Measurements from ENCODE around the gene NELL2.
"Not testable (repeated sequence)": the region's sequence is repeated elsewhere in the genome, so short reads cannot be mapped to it uniquely, and the experiment has no call there.

NELL2 gene

DNA sequence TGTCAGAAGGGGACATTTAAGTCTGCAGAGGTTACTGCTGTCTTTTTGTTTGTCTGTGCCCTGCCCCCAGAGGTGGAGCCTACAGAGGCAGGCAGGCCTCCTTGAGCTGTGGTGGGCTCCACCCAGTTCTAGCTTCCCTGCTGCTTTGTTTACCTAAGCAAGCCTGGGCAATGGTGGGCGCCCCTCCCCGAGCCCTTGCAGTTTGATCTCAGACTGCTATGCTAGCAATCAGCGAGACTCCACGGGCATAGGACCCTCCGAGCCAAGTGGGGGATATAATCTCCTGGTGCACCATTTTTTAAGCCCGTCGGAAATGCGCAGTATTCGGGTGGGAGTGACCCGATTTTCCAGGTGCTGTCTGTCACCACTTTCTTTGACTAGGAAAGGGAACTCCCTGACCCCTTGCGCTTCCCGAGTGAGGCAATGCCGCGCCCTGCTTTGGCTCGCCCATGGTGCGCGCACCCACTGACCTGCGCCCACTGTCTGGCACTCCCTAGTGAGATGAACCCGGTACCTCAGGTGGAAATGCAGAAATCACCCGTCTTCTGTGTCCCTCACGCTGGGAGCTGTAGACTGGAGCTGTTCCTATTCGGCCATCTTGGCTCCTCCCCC is 189.2 kb downstream of the NELL2 start:
- DNase-seq, result not testable (repeated sequence)

DNA sequence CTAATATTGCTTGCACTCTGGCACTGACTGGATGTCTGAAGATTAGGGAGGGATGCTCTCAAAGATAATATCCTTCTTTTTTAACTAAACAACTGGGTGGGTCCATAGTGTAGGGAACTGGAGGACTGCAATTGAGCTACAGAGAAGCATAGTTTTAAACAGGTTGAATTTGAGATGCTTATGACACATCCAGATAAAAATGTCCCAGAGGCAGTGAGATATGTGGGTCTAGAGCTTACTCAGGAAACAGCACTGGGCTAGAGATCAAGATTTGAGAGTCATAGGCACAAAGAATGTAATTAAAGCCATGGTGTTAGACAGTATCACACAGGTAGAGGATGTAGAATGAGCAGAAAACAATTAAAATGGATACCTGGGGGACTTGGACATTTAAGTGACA is 198.4 kb downstream of the NELL2 start:
- DNase-seq, result no peak

DNA sequence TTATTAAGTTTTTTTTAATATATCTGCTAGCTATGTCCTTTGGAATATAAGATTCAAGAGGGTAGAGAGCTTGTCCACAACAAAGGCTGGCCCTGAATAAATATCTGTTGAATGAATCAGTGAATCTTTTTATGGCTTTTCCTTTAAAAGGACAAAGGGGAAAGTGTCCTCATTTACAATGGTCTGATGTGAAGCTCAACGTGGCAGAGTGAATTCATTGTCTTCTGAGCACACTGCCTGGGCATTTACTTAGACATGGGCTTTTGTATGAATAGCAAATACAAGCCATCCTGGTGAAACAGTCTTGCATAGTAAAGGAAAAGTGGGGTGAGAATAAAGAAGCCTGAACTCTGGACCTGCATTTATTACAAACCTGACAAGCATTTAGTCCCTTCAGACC is 201.2 kb downstream of the NELL2 start:
- DNase-seq, result no peak

- DNase-seq, result no peak
These were observed 202.3 kb downstream of the NELL2 start for GRCh38 chr12:44673811-44674210.

GRCh38 chr12:44672042-44672441 is 204.1 kb downstream of the NELL2 start:
- no peak for DNase-seq

DNA sequence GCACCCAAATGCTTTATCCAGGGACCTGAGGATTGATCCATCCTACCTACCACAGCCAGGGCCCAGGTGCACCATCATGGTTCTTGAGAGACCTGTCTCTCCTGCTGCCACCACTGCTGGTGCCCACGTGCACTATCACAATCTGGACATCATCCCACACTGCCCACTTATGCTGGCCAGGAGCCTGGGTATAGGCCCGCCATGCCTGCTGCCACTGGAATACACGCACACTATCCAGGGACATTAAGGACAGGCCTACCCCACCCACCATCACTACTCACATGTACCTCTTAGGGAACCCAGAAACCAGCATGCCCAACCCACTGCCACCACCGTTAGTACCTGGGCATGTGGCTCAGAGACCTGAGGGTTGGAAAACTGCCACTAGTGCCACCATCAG is 207.7 kb downstream of the NELL2 start:
- DNase-seq, result no peak

- DNase-seq, result no peak
These were observed 208.7 kb downstream of the NELL2 start for GRCh38 chr12:44667461-44667860.

DNA sequence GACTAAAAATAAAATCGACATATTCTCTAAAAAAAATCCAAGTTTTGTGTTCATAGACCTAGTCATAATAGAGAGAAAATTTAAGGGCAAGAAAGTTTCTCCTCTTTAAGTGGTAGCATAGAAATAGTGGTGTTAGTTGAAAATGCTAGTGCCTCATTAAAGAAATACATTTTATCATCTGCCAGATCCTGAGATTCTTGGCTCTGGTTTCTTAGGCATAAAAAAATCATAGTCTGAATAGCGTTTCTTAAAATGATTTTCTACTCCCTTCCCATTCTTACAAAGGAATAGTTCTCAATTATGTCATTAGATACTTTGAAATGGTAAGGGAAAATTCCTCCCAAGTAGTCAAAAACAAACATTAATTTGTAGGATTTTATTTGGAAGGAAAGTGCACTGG is 212.8 kb downstream of the NELL2 start:
- DNase-seq, result no peak

- DNase-seq, result no peak
These were observed 220.3 kb downstream of the NELL2 start for GRCh38 chr12:44655846-44656245.

GRCh38 chr12:44654646-44655639 is 221.2 kb downstream of the NELL2 start:
- DNase-seq, result no peak

GRCh38 chr12:44653861-44654527 is 222.1 kb downstream of the NELL2 start:
- no peak for DNase-seq

- no peak for DNase-seq
These were observed 226.4 kb downstream of the NELL2 start for GRCh38 chr12:44649693-44650092.

- no peak for DNase-seq
These were observed 228.0 kb downstream of the NELL2 start for GRCh38 chr12:44647917-44648690.

DNA sequence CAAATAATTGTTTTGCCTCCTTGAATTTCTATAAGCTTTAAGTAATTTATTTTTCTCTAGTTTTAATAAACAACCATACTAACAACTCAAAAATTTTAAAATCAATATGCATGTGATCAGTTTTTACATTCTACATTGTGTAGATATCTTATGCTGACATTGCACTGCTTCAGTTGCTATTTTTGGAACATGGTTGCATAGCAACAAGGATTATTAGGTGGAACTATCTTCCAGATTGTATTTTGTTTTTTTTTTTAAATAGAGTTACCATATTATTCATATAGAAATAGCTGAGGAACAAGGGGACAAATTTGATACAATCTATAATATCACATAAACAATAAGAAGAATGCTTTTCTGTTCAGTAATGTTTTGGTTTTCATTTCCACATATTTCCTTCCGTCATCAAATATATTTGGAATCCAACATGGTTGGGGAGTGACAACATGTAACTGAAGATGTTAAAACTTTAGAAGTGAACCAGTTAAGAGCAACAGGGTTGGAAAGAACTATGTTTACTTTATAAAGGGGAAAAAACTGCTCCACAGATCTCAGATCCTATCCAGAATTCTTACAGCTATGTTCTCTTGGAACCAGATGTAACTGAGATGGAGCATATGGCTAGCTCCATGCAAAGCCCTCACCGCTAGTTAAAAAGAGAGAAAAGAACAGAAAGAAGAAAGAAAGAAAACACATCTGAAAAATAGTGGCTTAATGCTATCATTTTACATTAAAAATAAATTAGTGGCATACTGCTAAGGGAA is 235.5 kb downstream of the NELL2 start:
- no peak for DNase-seq

DNA sequence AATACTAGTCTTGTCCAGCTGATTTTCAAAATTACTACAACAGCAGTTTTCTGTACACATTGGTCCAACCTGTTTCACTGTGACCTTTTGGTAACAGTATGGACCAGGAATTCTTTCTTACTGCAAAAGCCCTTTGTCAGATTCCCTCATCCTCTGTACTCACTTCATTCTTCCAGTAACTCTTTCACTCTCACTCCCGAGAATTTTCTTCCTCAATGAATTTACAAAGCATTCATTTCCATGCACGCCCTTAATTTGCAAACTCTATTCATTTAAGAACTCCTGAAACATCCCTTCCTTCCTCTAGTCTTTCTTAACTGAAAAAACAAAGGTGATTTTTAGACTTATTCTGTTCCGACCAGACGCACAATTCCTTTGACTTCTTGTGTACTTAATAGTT is 238.2 kb downstream of the NELL2 start:
- DNase-seq, result no peak

DNA sequence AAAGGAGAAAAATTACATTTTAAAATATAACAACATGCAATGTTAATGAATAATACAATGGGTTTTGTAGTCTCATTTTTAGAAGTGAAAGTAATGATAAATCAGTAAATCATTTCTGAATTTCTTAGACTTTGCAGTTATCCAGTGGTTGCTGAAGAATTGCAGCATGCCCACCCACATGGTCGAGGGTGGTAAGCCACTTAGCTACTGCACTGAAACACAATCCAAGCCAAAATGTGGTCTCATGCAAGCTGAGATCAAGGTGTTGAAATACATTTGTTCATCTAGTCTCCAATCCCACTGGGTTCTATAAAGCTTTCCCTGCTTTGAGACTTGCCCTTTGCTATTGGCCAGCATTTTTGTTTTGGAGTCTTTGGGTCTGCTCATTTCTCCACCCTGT is 247.9 kb downstream of the NELL2 start:
- no peak for DNase-seq

- no peak for DNase-seq
These were observed 248.5 kb downstream of the NELL2 start for GRCh38 chr12:44627387-44628166.

DNA sequence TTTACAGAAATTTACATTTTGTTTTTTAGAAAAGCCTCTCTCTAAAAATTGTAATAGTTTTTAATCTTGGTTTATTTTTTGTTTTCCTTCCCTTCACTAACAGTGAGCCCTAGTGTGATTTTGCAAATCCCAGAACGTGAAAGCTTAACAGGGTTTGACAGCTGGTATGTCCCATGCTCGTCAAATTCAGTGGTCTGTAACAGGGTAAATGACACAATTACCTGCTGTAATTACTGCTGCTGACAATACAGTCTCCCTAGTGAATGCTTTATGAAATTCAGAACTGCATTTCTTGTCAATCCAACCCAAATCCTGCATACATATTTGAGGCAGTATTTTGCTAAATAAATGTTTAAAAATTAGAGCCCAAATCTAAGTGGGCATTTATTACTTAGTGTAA is 249.2 kb downstream of the NELL2 start:
- DNase-seq, result no peak

GRCh38 chr12:44618946-44619345 is 257.2 kb downstream of the NELL2 start:
- DNase-seq, result no peak

DNA sequence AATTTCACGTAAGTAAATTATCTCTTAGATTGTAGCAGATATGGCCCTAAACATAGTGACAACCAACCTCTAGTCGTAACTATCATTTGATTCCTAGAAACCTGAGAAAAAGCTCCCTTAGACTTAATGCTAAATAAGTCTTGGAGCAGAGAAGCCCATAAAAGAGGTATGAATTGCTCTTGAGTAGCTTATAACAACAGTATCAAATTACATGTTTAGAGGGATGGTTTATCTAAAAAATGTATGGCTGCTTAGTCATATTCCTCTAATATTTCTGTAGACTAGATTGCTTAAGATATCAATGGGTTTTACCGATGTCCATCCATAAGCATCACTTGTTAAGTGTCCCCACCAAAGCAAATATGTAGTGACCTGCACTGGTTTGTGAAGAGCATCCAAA is 259.7 kb downstream of the NELL2 start:
- no peak for DNase-seq

- no peak for DNase-seq
These were observed 264.6 kb downstream of the NELL2 start for GRCh38 chr12:44611538-44611937.
